Chondrocyte (in vitro differentiated cells): Measurements from ENCODE around the gene PLCXD1. TPM values are rescaled to one million over a fixed set of nuclear protein-coding genes. Genes with fewer than 3 reads are reported as not detected.

Experiments used
- DNase-seq: peaks from one replicate; pipeline ENCODE4 v3.0.0; 2021; ENCODE audit warnings: mixed read lengths, low spot score
- H3K27ac Mint-ChIP-seq: one replicate; pipeline ENCODE4 v1.8.0; 2021; ENCODE audit warnings: mild to moderate bottlenecking, moderate library complexity, mixed read lengths; ENCODE audit not compliant: unreplicated experiment
- H3K27me3 Mint-ChIP-seq: 2 replicates; pipeline ENCODE4 v1.8.0; 2021; ENCODE audit warnings: low read depth, mixed read lengths
- H3K36me3 Mint-ChIP-seq: 2 replicates; pipeline ENCODE4 v1.8.0; 2021; ENCODE audit warnings: low read depth, mixed read lengths
- H3K4me1 Mint-ChIP-seq: 2 replicates; pipeline ENCODE4 v1.8.0; 2021; ENCODE audit warnings: low read depth, mild to moderate bottlenecking, mixed read lengths
- H3K4me3 Mint-ChIP-seq: one replicate; pipeline ENCODE4 v1.8.0; 2021; ENCODE audit warnings: mild to moderate bottlenecking, moderate library complexity, mixed read lengths; ENCODE audit not compliant: unreplicated experiment
- H3K9me3 Mint-ChIP-seq: 2 replicates; pipeline ENCODE4 v1.8.0; 2021; ENCODE audit warnings: low read depth, mixed read lengths
- CTCF ChIP-seq: fragments of 200-600 bp; sonication (generic); IDR thresholded peaks from 2 replicates; pipeline ENCODE4 v1.5.0; 2021; ENCODE audit warnings: antibody characterized with exemption, mild to moderate bottlenecking, moderate library complexity
- total RNA-seq: library from RNA; stranded (reverse); gene quantifications from 3 replicates; pipeline ENCODE4 v1.2.1, GENCODE V29; 2021

PLCXD1 gene
- total RNA-seq, 1 donor from 2014 or later: 6.8 TPM

DNA sequence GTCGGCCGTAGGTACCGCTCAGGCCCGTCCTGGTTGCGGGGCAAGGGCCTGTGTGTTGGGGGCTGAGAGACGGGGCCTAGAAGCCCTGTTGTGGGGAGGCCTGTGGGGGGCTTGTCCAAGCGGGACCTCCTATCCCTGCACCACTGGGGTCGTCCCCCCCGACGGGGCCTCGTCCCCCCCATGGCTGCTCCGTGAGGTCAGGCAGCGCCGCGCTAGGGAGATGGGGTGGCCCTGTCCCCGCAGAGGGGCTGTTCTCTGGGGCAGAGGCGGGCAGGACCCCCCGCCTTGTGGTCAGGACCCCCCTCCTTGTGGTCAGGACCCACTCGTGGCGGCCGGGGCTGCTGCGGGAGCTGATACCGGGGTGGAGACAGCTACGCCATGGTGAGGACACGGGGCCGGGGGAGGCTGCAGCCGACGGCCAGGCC, 49.6 kb downstream of the PLCXD1 start:
- H3K4me1 Mint-ChIP-seq: peaks cover 5% of the 10 kb centered on the region

DNA sequence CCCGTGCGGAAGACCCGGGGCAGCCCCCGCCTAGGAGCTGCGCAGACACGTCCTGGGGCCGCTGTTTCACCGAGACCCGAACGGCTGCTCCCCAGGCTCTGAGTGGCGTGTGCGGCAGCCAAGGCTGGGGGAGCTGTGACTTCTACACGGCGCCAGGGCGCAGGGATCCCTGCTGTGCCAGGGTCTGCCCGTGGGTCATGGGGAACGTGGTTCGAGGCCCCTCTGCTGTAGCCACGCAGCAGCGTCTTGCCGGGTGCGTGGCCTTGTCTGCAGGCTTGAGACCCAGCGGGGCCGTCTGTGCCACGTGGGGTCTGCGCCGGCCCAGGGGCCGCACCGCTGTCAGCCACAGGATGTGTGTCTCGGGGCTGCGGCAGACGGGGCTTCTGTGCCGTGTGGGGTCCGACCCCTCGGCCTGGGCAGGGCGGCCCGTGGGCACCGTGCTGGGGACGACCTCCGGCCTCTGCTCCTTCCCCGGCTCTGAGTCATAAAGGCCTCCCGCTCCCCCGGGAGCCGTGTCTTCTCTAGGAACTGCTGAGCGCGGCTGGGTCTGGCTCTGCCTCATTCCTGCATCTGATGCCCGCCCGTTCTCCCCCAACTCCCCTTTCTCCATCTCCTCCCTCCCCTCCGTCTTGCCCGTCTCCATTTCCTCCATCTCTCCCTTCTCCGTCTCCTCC, 50.1 kb downstream of the PLCXD1 start:
- TF ChIP-seq CTCF: no peak

More for the DNA sequence above, 49.6 kb downstream of the PLCXD1 start:
- Mint-ChIP-seq H3K27me3 (no peaks in the 10 kb centered on the region), H3K9me3 (no peaks in the 10 kb centered on the region), H3K27ac (no peak overlapping the region), H3K4me3 (no peak overlapping the region), H3K36me3 (no peaks in the 10 kb centered on the region)
- no peak for TF ChIP-seq CTCF
- DNase-seq: peak; percentile 85

DNA sequence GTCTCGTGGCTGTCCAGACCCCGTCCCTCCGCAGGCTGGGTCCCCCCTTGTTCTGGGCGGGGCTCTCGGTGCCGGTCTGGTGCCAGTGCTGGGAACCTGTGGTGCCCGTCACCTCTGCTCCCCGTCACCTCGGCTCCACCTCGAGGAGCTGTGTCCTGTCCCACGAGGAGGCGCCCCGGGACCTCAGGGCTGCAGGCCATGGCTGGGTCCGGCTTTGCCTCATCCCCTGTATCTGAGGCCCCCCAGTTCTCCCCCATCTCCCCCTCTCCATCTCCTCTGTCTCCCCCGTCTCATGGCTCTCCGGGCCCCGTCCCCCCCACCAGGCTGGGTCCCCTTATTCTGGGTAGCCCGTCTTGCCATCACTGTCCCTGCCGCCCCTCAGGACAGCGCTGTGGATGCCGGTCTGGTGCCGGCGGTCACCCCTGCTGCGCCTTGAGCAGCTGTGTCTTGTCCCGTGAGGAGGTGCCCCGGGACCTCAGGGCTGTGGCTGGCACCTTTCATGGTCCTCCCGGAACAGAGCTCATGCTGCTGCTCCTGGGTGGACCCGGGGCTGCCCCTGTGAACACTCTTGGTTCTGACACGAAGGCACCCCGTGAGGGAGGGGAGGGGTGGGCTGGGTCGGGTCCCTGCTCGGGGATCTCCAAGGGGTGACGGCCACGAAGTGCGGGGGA, 50.8 kb downstream of the PLCXD1 start:
- no peak for TF ChIP-seq CTCF
- Mint-ChIP-seq H3K36me3 (peaks cover 7% of the 10 kb centered on the region), H3K27me3 (no peaks in the 10 kb centered on the region), H3K4me3 (peak overlapping the region; percentile 6), H3K9me3 (peaks cover 6% of the 10 kb centered on the region), H3K27ac (peak overlapping the region; percentile 22), H3K4me1 (peaks cover 5% of the 10 kb centered on the region)
- peak; percentile 81 for DNase-seq

More for the DNA sequence above, 50.1 kb downstream of the PLCXD1 start:
- H3K36me3 Mint-ChIP-seq: peaks cover 3% of the 10 kb centered on the region
- H3K4me1 Mint-ChIP-seq: peaks cover 5% of the 10 kb centered on the region
- H3K9me3 Mint-ChIP-seq: peaks cover 1% of the 10 kb centered on the region
- no peaks in the 10 kb centered on the region for H3K27me3 Mint-ChIP-seq
- H3K4me3 Mint-ChIP-seq: peak overlapping the region; percentile 41
- DNase-seq: peak; percentile 92
- no peak overlapping the region for H3K27ac Mint-ChIP-seq

- H3K27ac Mint-ChIP-seq: no peak overlapping the region
- peaks cover 5% of the 10 kb centered on the region for H3K4me1 Mint-ChIP-seq
- peaks cover 6% of the 10 kb centered on the region for H3K9me3 Mint-ChIP-seq
- DNase-seq: no peak
- no peak for TF ChIP-seq CTCF
- H3K4me3 Mint-ChIP-seq: no peak overlapping the region
- peaks cover 11% of the 10 kb centered on the region for H3K36me3 Mint-ChIP-seq
- no peaks in the 10 kb centered on the region for H3K27me3 Mint-ChIP-seq
These were observed 51.3 kb downstream of the PLCXD1 start for GRCh38 chrX:332496-332860.

DNA sequence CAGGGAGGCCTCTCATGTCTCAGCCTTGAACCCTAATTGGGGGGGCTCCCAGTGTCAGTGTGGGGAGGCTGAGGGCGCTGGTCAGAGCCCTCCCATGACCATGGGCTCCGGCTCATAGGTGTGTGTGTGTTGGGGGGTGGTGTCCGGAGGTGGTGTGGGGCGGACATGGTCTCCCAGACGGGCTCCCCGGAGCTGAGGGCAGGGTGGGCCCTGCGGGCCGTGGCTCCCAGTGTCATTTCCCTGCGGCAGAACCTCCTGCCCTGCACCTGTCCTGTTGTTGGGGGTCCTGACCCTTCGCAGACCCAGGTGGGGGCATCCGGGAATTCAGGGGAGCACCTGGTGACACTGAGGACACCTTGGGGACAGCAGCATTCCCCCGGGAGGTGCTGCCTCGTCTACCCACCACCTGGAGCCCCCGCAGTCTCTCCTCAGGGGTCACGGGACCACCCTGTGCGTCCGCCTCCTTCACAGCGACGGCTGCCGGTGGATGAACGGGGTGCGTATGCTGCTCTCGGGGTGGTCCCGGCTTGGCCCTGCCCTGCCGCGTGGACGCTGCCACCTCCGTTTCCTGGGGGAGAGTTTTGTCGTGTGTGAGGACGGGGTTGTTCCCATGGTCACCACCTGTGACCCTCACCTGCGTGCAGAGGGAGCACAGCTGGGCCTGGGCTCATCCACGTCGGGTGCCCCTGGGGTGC, 51.9 kb downstream of the PLCXD1 start:
- no peaks in the 10 kb centered on the region for H3K27me3 Mint-ChIP-seq
- no peak overlapping the region for H3K27ac Mint-ChIP-seq
- H3K4me1 Mint-ChIP-seq: peaks cover 5% of the 10 kb centered on the region
- H3K9me3 Mint-ChIP-seq: peaks cover 6% of the 10 kb centered on the region
- no peak for TF ChIP-seq CTCF
- peaks cover 17% of the 10 kb centered on the region for H3K36me3 Mint-ChIP-seq
- peak; percentile 91 for DNase-seq
- no peak overlapping the region for H3K4me3 Mint-ChIP-seq
